Parathyroid adenoma (tissue), 2 donors: Measurements from ENCODE around the gene LAMB3.

ENCODE experiments used
- H2AFZ ChIP-seq: fragments of 300-600 bp; sonication (generic); one replicate; pipeline ENCODE4 v1.7.0; 2017; ENCODE audit warnings: antibody characterized with exemption, mild to moderate bottlenecking
- H3K27ac ChIP-seq: fragments of 300-600 bp; sonication (generic); one replicate; pipeline ENCODE4 v1.7.0; 2017
- H3K27me3 ChIP-seq: fragments of 300-600 bp; sonication (generic); one replicate; pipeline ENCODE4 v1.7.0; 2017; ENCODE audit warnings: low read length; ENCODE audit not compliant: control insufficient read depth, insufficient read depth
- H3K36me3 ChIP-seq: fragments of 300-600 bp; sonication (generic); one replicate; pipeline ENCODE4 v1.7.0; 2017; ENCODE audit warnings: low read length; ENCODE audit not compliant: control insufficient read depth, insufficient read depth
- H3K4me1 ChIP-seq: fragments of 300-600 bp; sonication (generic); one replicate; pipeline ENCODE4 v1.7.0; 2017; ENCODE audit warnings: control low read depth
- H3K4me2 ChIP-seq: fragments of 300-600 bp; sonication (generic); one replicate; pipeline ENCODE4 v1.7.0; 2017; ENCODE audit warnings: low read length
- H3K4me3 ChIP-seq: fragments of 300-600 bp; sonication (generic); one replicate; pipeline ENCODE4 v1.7.0; 2017; ENCODE audit warnings: low read depth, low read length
- H3K79me2 ChIP-seq: fragments of 300-600 bp; sonication (generic); one replicate; pipeline ENCODE4 v1.7.0; 2017; ENCODE audit warnings: control low read depth
- H3K9ac ChIP-seq: fragments of 300-600 bp; sonication (generic); one replicate; pipeline ENCODE4 v1.7.0; 2017; ENCODE audit warnings: mild to moderate bottlenecking
- H3K9me3 ChIP-seq: fragments of 300-600 bp; sonication (generic); one replicate; pipeline ENCODE4 v1.7.0; 2017; ENCODE audit warnings: low read length; ENCODE audit not compliant: control insufficient read depth
- TF ChIP-seq, protein P1 (sequence below): fragments of 300-600 bp; sonication (generic); IDR thresholded peaks from one replicate; pipeline ENCODE4 v1.7.0; 2017; ENCODE audit warnings: antibody characterized with exemption, mild to moderate bottlenecking
- donor health status: primary hyperparathyroidism.

The LAMB3 gene

DNA sequence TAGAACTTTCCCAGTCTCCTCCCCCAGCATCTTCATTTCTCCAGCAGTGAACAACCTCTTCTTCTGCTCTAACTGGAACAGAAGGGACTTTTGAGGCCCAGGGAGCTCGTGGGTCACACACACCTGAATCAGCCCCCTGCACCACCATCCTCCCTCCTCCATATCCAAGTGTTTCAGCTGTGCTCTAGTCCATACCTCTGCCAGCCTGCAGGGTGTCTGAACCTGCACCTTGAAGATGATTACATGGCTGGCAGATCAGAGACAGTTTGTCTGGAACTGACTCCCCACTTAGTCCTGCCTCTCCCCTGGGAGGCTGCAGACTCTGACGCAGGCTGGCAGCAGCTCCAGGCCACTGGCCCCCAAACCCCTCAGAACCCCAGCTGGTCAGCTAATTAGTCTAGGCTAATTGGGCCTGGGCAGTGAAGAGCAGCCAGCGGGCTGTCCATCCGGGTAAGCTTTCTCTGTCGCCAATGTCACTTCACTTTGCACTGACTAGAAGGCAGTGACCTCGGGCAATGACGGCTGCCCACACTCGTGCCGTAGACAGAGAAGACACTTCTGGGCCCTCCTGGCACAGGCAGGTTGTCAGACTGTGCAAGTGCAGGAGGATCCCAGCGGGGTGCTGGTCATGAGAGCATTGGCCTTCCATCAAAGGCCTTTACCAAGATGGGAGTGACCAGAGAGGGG is 56.5 kb downstream of the LAMB3 start:
- Histone ChIP-seq H3K4me1 (no peaks in the 10 kb centered on the region), H3K9ac (no peak overlapping the region), H2AFZ (no peak overlapping the region), H3K4me2 (no peak overlapping the region), H3K27me3 (no peaks in the 10 kb centered on the region), H3K27ac (no peak overlapping the region), H3K9me3 (no peaks in the 10 kb centered on the region), H3K36me3 (no peaks in the 10 kb centered on the region), H3K4me3 (no peak overlapping the region), H3K79me2 (no peaks in the 10 kb centered on the region)
- TF ChIP-seq, protein P1, sequence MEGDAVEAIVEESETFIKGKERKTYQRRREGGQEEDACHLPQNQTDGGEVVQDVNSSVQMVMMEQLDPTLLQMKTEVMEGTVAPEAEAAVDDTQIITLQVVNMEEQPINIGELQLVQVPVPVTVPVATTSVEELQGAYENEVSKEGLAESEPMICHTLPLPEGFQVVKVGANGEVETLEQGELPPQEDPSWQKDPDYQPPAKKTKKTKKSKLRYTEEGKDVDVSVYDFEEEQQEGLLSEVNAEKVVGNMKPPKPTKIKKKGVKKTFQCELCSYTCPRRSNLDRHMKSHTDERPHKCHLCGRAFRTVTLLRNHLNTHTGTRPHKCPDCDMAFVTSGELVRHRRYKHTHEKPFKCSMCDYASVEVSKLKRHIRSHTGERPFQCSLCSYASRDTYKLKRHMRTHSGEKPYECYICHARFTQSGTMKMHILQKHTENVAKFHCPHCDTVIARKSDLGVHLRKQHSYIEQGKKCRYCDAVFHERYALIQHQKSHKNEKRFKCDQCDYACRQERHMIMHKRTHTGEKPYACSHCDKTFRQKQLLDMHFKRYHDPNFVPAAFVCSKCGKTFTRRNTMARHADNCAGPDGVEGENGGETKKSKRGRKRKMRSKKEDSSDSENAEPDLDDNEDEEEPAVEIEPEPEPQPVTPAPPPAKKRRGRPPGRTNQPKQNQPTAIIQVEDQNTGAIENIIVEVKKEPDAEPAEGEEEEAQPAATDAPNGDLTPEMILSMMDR, result no peak

- Histone ChIP-seq H2AFZ (no peak overlapping the region), H3K4me1 (no peaks in the 10 kb centered on the region), H3K36me3 (no peaks in the 10 kb centered on the region), H3K9me3 (no peaks in the 10 kb centered on the region), H3K9ac (no peak overlapping the region), H3K4me3 (no peak overlapping the region), H3K27me3 (no peaks in the 10 kb centered on the region), H3K4me2 (no peak overlapping the region), H3K79me2 (no peaks in the 10 kb centered on the region), H3K27ac (no peak overlapping the region)
- TF ChIP-seq, protein P1, result no peak
Measured at GRCh38 chr1:209595028-209595427, 57.2 kb downstream of the LAMB3 start.

DNA sequence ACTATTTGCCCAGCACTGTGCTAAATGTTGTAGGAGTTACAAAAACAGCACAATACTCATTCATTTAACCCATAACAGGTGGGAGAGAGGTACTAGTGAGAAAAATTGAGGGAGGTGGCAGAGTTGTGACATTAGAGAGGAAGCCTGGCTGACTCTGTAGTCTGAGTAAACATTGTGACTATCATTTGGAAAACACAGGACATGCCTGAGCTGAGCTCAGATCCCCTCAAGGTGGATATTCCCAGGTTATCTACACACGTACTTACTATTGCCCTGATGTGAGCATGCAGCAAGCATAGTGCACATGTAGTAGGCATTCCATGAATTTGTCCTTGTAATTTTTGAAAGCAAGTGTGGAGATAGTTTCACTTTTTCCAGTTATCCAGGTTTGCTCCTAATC is 57.8 kb downstream of the LAMB3 start:
- H3K27ac ChIP-seq, result no peak overlapping the region
- H3K4me1 ChIP-seq, result no peaks in the 10 kb centered on the region
- no peaks in the 10 kb centered on the region for H3K27me3 ChIP-seq
- no peak overlapping the region for H3K9ac ChIP-seq
- TF ChIP-seq, protein P1, result no peak
- H3K9me3 ChIP-seq, result no peaks in the 10 kb centered on the region
- no peak overlapping the region for H3K4me3 ChIP-seq
- H3K4me2 ChIP-seq, result no peak overlapping the region
- H2AFZ ChIP-seq, result no peak overlapping the region
- no peaks in the 10 kb centered on the region for H3K36me3 ChIP-seq
- H3K79me2 ChIP-seq, result no peaks in the 10 kb centered on the region

GRCh38 chr1:209593747-209594146 is 58.5 kb downstream of the LAMB3 start:
- no peak overlapping the region for H3K4me2 ChIP-seq
- no peaks in the 10 kb centered on the region for H3K27me3 ChIP-seq
- H3K36me3 ChIP-seq, result no peaks in the 10 kb centered on the region
- H3K79me2 ChIP-seq, result no peaks in the 10 kb centered on the region
- no peaks in the 10 kb centered on the region for H3K9me3 ChIP-seq
- H2AFZ ChIP-seq, result no peak overlapping the region
- H3K9ac ChIP-seq, result no peak overlapping the region
- no peak overlapping the region for H3K27ac ChIP-seq
- TF ChIP-seq, protein P1, result no peak
- no peaks in the 10 kb centered on the region for H3K4me1 ChIP-seq
- no peak overlapping the region for H3K4me3 ChIP-seq

DNA sequence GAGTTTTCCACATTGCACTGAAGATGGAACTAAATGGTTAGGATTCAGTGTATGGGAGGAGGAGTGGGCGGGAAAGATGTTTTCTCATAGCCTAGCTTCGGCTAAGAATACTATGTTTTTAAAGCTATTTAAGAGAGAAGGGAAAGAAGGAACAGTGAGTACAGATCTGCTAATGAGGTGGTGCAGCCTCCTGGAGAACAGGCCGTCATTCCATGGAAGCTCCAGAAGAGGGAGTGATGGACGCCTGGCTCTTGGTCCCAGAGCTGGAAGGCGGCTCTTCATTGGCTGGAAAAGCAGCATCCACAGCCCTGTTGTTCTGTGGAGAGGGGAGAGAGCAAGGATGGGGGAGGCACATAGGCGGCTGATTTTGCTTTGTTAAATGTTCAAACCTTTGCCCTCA is 61.8 kb downstream of the LAMB3 start:
- TF ChIP-seq, protein P1, result no peak
- no peak overlapping the region for H3K9ac ChIP-seq
- no peaks in the 10 kb centered on the region for H3K9me3 ChIP-seq
- H3K4me3 ChIP-seq, result no peak overlapping the region
- H3K36me3 ChIP-seq, result no peaks in the 10 kb centered on the region
- H3K27ac ChIP-seq, result no peak overlapping the region
- H2AFZ ChIP-seq, result no peak overlapping the region
- no peaks in the 10 kb centered on the region for H3K27me3 ChIP-seq
- no peaks in the 10 kb centered on the region for H3K79me2 ChIP-seq
- no peak overlapping the region for H3K4me2 ChIP-seq
- no peaks in the 10 kb centered on the region for H3K4me1 ChIP-seq
